IgD-negative memory B cell (primary cell): ENCODE results near the gene GRB10. TPM values are rescaled to one million over a fixed set of nuclear protein-coding genes. Genes with fewer than 3 reads are reported as not detected.
"Not testable (repeated sequence)": the region's sequence is repeated elsewhere in the genome, so short reads cannot be mapped to it uniquely, and the experiment has no call there.

ENCODE experiments used
- H3K27ac Mint-ChIP-seq, 3 donors: one replicate each; pipeline ENCODE4 v1.8.0; 2020 to 2022; ENCODE audit warnings: mild to moderate bottlenecking in 3 of 3, mixed read lengths in 3 of 3, moderate library complexity in 1 of 3
- H3K27me3 Mint-ChIP-seq: one replicate; pipeline ENCODE4 v1.8.0; 2021; ENCODE audit warnings: mixed read lengths
- H3K36me3 Mint-ChIP-seq: one replicate; pipeline ENCODE4 v1.8.0; 2020; ENCODE audit warnings: mild to moderate bottlenecking, mixed read lengths
- H3K4me1 Mint-ChIP-seq, 3 donors: one replicate each; pipeline ENCODE4 v1.8.0; 2020 to 2022; ENCODE audit warnings: mixed read lengths in 3 of 3, mild to moderate bottlenecking in 1 of 3
- H3K4me3 Mint-ChIP-seq, 4 donors: one replicate each; pipeline ENCODE4 v1.8.0; 2020 to 2022; ENCODE audit warnings: mild to moderate bottlenecking in 4 of 4, mixed read lengths in 4 of 4, moderate library complexity in 3 of 4
- H3K9me3 Mint-ChIP-seq, 3 donors: one replicate each; pipeline ENCODE4 v1.8.0; 2020 to 2021; ENCODE audit warnings: mixed read lengths in 3 of 3, mild to moderate bottlenecking in 1 of 3
- polyA plus RNA-seq: library from polyadenylated mRNA; unstranded; fragments of 300-500 nt; fragmentation: Illumina TruSeq; gene quantifications from one replicate; pipeline ENCODE4 v1.2.3, GENCODE V29; 2021

The GRB10 gene
- polyA plus RNA-seq, 1 donor from 2014 or later, result 0.11 TPM

DNA sequence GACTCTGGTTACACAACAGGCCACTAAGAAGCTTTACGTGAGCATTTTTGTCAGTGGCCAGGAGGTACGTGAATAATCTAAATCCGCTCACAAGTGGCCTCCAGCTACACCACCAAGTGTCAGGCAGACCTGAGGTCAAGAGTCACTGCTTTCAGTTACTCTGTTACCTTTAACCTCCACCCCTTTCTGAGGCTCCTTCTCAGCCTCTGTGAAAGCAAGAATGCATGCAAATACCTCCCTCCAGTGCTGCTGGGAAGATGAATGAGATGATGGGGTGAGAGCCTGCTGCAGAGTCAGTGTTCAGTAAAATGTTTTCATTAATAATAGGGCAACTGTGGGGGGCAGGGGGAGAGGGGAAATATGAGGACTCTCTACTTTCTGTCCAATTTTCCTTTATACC, 228.7 kb downstream of the GRB10 start:
- Mint-ChIP-seq H3K4me3 (no peak overlapping the region), H3K27ac (no peak overlapping the region), H3K4me1 (no peaks in the 10 kb centered on the region), H3K36me3 (no peaks in the 10 kb centered on the region), H3K9me3 (no peaks in the 10 kb centered on the region), H3K27me3 (peaks cover 11% of the 10 kb centered on the region)

GRCh38 chr7:50552921-50553320, 229.8 kb downstream of the GRB10 start:
- H3K27me3 Mint-ChIP-seq, result peaks cover 11% of the 10 kb centered on the region
- no peak overlapping the region for H3K27ac Mint-ChIP-seq
- H3K36me3 Mint-ChIP-seq, result no peaks in the 10 kb centered on the region
- no peaks in the 10 kb centered on the region for H3K9me3 Mint-ChIP-seq
- H3K4me3 Mint-ChIP-seq, result no peak overlapping the region
- no peaks in the 10 kb centered on the region for H3K4me1 Mint-ChIP-seq

- Mint-ChIP-seq H3K4me1 (no peaks in the 10 kb centered on the region), H3K4me3 (no peak overlapping the region), H3K9me3 (no peaks in the 10 kb centered on the region), H3K27ac (no peak overlapping the region), H3K36me3 (no peaks in the 10 kb centered on the region), H3K27me3 (peaks cover 11% of the 10 kb centered on the region)
Measured at GRCh38 chr7:50552139-50552538, 230.6 kb downstream of the GRB10 start.

- H3K4me3 Mint-ChIP-seq, H3K27ac Mint-ChIP-seq, H3K9me3 Mint-ChIP-seq, H3K36me3 Mint-ChIP-seq, H3K4me1 Mint-ChIP-seq, H3K27me3 Mint-ChIP-seq: not testable (repeated sequence)
Measured at GRCh38 chr7:50545613-50546012, 237.1 kb downstream of the GRB10 start.

- no peaks in the 10 kb centered on the region for H3K27me3 Mint-ChIP-seq
- H3K27ac Mint-ChIP-seq, result no peak overlapping the region
Measured at GRCh38 chr7:50544992-50545391, 237.7 kb downstream of the GRB10 start.

DNA sequence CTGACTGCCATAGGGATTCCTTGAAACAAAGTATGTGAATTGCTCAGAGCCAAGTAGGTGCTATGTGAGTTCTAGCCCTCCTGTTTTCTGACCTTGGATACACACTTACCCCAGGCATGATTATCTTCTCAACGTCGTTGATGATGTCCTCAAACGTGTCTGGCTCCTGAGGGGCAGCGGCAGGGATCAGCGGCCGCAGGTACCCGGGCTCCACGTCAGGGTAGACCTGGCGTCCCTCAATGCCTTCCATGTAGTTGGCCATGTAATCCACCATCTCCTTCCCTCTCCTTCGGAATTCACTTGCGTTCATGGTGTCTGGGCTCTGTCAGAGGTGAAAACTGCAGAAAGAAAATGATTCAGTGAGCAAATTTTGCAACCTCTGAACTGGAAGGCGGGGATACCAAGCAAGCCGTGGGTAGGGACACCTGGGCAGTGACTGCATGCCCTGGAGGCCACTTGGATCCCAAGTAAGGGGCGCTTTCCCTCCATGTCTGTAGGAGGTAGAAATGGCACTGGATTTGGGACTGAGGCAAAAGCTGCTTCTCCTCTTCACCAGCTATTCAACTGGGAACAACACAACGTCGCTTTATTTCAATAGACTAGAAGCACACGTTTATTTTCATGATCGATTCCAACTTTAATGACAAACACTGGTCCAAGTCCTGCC, 238.8 kb downstream of the GRB10 start:
- Mint-ChIP-seq H3K27ac (no peak overlapping the region), H3K4me1 (no peaks in the 10 kb centered on the region), H3K9me3 (no peaks in the 10 kb centered on the region), H3K27me3 (peaks cover 1% of the 10 kb centered on the region), H3K4me3 (no peak overlapping the region), H3K36me3 (no peaks in the 10 kb centered on the region)

More at GRCh38 chr7:50544992-50545391, 237.7 kb downstream of the GRB10 start:
- Mint-ChIP-seq H3K4me3 (no peak overlapping the region), H3K9me3 (no peaks in the 10 kb centered on the region), H3K4me1 (no peaks in the 10 kb centered on the region), H3K36me3 (no peaks in the 10 kb centered on the region)

GRCh38 chr7:50542132-50542531, 240.6 kb downstream of the GRB10 start:
- no peaks in the 10 kb centered on the region for H3K4me1 Mint-ChIP-seq
- H3K9me3 Mint-ChIP-seq, result no peaks in the 10 kb centered on the region
- H3K36me3 Mint-ChIP-seq, result no peaks in the 10 kb centered on the region
- H3K4me3 Mint-ChIP-seq, result no peak overlapping the region
- H3K27me3 Mint-ChIP-seq, result peaks cover 1% of the 10 kb centered on the region
- H3K27ac Mint-ChIP-seq, result peak overlapping the region in 1 of 3 donors; percentile 43

DNA sequence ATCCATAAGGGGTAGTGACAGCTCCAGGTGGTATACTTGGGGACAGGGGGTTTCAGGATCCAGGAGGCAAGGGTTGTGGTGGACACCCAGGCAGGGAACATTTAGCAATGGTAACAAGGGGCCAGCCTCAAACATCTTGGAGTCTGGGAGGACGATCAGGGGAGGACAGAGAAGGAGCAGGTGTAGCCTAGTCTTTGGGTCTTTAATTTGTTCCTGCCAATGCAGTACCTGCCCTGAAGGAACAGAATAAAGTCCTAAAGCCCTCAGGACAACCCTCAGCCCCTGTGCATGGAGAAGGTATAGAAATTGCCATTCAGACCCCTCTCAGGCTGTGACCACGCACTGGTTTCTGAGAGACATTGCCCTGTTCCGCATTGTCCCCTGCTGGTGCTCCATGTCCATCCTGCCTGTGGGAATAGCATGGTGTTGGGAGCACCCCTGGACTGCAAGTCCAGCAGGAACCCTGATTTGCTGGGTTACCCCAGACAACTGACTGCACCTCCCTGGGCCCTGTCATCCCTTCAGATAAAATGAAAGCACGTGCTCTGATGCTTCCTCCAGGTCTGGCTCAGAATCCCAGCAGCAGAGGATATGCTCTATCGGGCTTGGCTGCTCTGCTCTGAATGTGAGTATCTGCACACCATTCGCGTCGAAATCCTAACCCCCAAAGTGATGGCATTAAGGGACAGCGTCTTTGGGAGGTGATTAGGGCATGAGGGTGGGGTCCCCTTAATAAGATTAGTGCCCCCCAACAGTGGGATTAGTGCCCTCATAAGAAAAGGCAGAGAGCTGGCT, 241.7 kb downstream of the GRB10 start:
- Mint-ChIP-seq H3K9me3 (no peaks in the 10 kb centered on the region), H3K27ac (peak overlapping the region in 1 of 3 donors; percentile 43), H3K36me3 (no peaks in the 10 kb centered on the region), H3K4me1 (no peaks in the 10 kb centered on the region), H3K4me3 (no peak overlapping the region), H3K27me3 (peaks cover 1% of the 10 kb centered on the region)

Other genes with a start within 250 kb of the GRB10 start
- not detected for gene DDC, start 217.5 kb downstream of the GRB10 start, polyA plus RNA-seq